Upper lobe of left lung (tissue), 6 donors: Measurements from ENCODE around the gene RNF7. TPM values are rescaled to one million over a fixed set of nuclear protein-coding genes. Genes with fewer than 3 reads are reported as not detected.
A peak's percentile ranks its signal among the peaks of the same experiment; 100 is the strongest.

Experiments used
- ATAC-seq, 2 donors: fragments of 200-7000 bp; cut with Tn5 transposase; one replicate each; pipeline ENCODE4 v1.9.1; 2022; ENCODE audit warnings: mild to moderate bottlenecking in 2 of 2, moderate library complexity in 2 of 2; ENCODE audit not compliant: low FRiP score in 2 of 2
- DNase-seq, 2 donors: peaks; one replicate each; pipeline ENCODE4 v3.0.0-alpha.2; 2019 to 2020
- H3K27ac ChIP-seq, 4 donors: fragments of 200-600 bp; sonication (generic); one replicate each; pipeline ENCODE4 v1.5.1; 2016 to 2019
- H3K27me3 ChIP-seq, 4 donors: fragments of 200-600 bp; sonication (generic); one replicate each; pipeline ENCODE4 v1.5.1; 2017 to 2019
- H3K36me3 ChIP-seq, 4 donors: fragments of 200-600 bp; sonication (generic); one replicate each; pipeline ENCODE4 v1.5.1; 2016 to 2019
- H3K4me1 ChIP-seq, 4 donors: fragments of 200-600 bp; sonication (generic); one replicate each; pipeline ENCODE4 v1.5.1; 2018 to 2019
- H3K4me3 ChIP-seq, 4 donors: fragments of 200-600 bp; sonication (generic); one replicate each; pipeline ENCODE4 v1.5.1; 2017 to 2019; ENCODE audit warnings: mild to moderate bottlenecking in 2 of 4, moderate library complexity in 1 of 4
- H3K9me3 ChIP-seq, 4 donors: fragments of 200-600 bp; sonication (generic); one replicate each; pipeline ENCODE4 v1.5.1; 2018 to 2019
- EP300 ChIP-seq, 4 donors: sonication (generic); formaldehyde crosslinking; IDR thresholded peaks; one replicate each; pipeline ENCODE4 v1.5.1; 2017; ENCODE audit warnings: antibody characterized with exemption in 4 of 4, control low read depth in 2 of 4
- POLR2A ChIP-seq, 4 donors: fragments of 450-650 bp; IDR thresholded peaks; one replicate each; pipeline ENCODE4 v1.5.1; 2016 to 2017; ENCODE audit warnings: antibody characterized with exemption in 4 of 4, mild to moderate bottlenecking in 2 of 4
- POLR2AphosphoS5 ChIP-seq, 2 donors: sonication (generic); formaldehyde crosslinking; IDR thresholded peaks; one replicate each; pipeline ENCODE4 v1.5.1; 2017; ENCODE audit warnings: antibody characterized with exemption in 2 of 2
- WGBS, 2 donors: methylation state at CpG; one replicate each; pipeline ENCODE4 v1.1.5; 2017 to 2018; 5-methylcytosine and 5-hydroxymethylcytosine counted together
- total RNA-seq, 6 donors: library from RNA; depleted of rRNA in 4 of 6; stranded (reverse); fragments of >200 nt in 4 of 6; gene quantifications; one replicate each; pipeline versions ENCODE4 v1.1.0 to v1.2.1, GENCODE V29; 2016 to 2021
- TF ChIP-seq, protein P1 (sequence below), 6 experiments: fragments of 450-650 bp in 4 of 6; fragments of 200-600 bp in 2 of 6; sonication (generic) in 2 of 6; IDR thresholded peaks; one replicate each; pipeline ENCODE4 v1.5.1; 2016 to 2019; ENCODE audit warnings: antibody characterized with exemption in 6 of 6
- donor health status: DM: no; HTN: no; CAD: no; lungs with moderate emphysema.
- donor health status: DM: no; HTN: yes; CAD: no; lungs with severe emphysema.

The RNF7 gene
- total RNA-seq, 6 donors from 2014 or later, result 9.4 to 76.3 (median 49.0) TPM

DNA sequence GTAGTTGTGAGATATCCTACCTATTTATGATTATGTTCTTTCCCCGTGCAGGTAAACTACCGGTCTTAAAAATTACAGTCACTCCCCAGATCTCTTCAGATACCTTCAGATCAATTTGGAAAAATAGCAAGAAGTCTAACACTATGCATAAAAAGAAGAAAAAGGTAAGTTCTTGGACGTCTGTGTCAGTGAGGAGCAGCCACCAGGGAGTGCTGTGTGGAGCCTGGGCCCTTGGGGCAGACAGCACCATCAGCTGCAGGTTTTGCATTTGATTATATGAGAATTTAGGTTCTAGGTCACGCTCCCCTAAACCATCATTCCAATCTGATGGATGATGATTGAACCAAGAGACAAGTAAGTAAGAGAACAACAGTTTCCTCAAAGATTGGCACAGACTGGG lies 8.9 kb upstream of the RNF7 start:
- 86 to 90% methylated on average over 4 of the region's 4 CpGs for whole genome bisulfite sequencing, 2 donors
- Histone ChIP-seq H3K27ac (no peak overlapping the region), H3K4me1 (no peaks in the 10 kb centered on the region), H3K4me3 (no peak overlapping the region), H3K27me3 (no peaks in the 10 kb centered on the region), H3K36me3 (no peaks in the 10 kb centered on the region), H3K9me3 (no peaks in the 10 kb centered on the region)
- no peak for DNase-seq
- TF ChIP-seq, protein P1, sequence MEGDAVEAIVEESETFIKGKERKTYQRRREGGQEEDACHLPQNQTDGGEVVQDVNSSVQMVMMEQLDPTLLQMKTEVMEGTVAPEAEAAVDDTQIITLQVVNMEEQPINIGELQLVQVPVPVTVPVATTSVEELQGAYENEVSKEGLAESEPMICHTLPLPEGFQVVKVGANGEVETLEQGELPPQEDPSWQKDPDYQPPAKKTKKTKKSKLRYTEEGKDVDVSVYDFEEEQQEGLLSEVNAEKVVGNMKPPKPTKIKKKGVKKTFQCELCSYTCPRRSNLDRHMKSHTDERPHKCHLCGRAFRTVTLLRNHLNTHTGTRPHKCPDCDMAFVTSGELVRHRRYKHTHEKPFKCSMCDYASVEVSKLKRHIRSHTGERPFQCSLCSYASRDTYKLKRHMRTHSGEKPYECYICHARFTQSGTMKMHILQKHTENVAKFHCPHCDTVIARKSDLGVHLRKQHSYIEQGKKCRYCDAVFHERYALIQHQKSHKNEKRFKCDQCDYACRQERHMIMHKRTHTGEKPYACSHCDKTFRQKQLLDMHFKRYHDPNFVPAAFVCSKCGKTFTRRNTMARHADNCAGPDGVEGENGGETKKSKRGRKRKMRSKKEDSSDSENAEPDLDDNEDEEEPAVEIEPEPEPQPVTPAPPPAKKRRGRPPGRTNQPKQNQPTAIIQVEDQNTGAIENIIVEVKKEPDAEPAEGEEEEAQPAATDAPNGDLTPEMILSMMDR (IDR thresholded peaks at IDR 0.05), result no peak
- TF ChIP-seq POLR2AphosphoS5 (IDR thresholded peaks at IDR 0.05) (no peak), POLR2A (IDR thresholded peaks at IDR 0.05) (no peak), EP300 (IDR thresholded peaks at IDR 0.05) (no peak)
- no peak for ATAC-seq

DNA sequence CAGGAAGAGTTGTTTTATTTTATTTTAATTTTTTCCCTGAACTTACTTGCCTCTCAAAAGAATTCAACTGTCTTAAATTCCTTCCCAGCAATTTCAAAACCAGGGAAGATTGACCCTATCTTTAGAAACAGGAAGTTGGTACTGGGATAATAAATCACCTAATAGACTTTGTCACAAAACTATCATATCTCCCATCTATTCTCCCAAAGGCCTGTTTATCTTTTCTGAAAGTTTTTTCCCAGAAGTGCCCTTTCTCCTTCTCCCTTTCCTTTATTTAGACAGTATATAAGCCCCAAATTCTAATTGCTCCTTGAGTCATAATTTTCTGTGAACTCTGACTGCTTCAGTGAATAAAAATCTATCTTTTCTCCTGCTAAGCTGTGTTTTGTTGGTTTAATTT lies 2.9 kb upstream of the RNF7 start:
- Histone ChIP-seq H3K4me3 (no peak overlapping the region), H3K9me3 (no peaks in the 10 kb centered on the region), H3K27ac (no peak overlapping the region), H3K36me3 (no peaks in the 10 kb centered on the region), H3K27me3 (no peaks in the 10 kb centered on the region), H3K4me1 (peaks cover 8 to 16% (median 10%) of the 10 kb centered on the region in 4 donors)
- ATAC-seq (no peak), DNase-seq (no peak)
- TF ChIP-seq POLR2A (IDR thresholded peaks at IDR 0.05) (no peak), POLR2AphosphoS5 (IDR thresholded peaks at IDR 0.05) (no peak), EP300 (IDR thresholded peaks at IDR 0.05) (no peak)
- TF ChIP-seq, protein P1 (IDR thresholded peaks at IDR 0.05), result no peak

DNA sequence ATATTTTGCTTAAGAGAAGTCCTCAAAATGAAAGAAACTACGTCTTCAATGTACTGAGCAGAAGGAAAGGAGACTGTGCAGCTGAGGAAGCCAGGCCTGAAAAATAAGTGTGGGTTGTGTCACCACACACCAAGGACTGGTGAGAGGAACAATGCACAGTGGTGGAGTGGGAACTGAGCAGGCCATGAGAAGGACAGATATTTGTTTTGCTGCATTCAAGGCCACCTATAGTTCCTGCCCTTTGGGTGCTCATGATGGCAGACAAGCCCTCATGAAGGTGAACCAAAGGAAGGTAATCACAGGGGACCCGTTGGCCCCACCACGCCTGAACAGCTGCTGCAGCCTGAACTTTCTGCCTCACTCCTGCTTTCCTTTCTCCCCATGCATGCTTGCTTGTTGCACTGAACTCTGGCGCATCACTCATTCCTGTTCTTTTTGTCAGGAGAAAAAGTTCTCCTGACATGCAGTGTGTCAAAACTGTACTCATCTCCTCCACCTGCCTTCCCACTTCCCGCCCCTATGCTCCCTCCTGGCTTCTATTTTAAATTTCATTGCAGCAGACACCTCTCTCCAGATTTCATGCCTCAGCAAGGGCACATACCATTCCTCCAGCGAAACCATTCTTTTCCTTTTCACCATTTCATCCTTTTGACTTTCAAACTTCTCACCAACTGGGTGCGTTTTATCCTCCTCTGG lies 2.2 kb upstream of the RNF7 start:
- peaks cover 16 to 23% (median 17%) of the 10 kb centered on the region in 4 donors for H3K4me1 ChIP-seq
- ATAC-seq (no peak), DNase-seq (no peak)
- H3K4me3 ChIP-seq, result no peak overlapping the region
- H3K27ac ChIP-seq, result no peak overlapping the region
- no peaks in the 10 kb centered on the region for H3K9me3 ChIP-seq
- no peaks in the 10 kb centered on the region for H3K36me3 ChIP-seq
- H3K27me3 ChIP-seq, result no peaks in the 10 kb centered on the region
- WGBS, 2 donors, result 92% methylated on average over 7 of the region's 7 CpGs
- TF ChIP-seq EP300 (IDR thresholded peaks at IDR 0.05) (no peak), POLR2AphosphoS5 (IDR thresholded peaks at IDR 0.05) (no peak), POLR2A (IDR thresholded peaks at IDR 0.05) (no peak)
- TF ChIP-seq, protein P1 (IDR thresholded peaks at IDR 0.05), result no peak

DNA sequence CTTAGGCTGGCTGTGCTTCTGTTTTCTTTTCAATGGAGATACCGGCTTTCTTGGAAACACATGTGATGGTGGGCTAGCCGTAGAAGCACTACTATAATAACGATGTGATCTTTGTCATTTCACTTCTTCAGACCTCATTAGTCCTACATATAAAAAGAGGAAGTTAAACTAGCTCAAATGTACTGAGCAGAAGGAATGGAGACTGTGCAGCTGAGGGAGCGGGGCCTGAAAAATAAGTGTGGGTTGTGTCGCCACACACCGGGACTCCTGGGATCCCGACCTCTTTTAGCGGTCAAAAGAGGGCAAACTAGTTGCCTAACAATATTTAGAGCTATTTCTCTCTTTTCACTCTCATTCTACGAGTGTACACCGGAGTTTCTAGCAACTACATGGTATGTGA lies 1.0 kb upstream of the RNF7 start:
- Histone ChIP-seq H3K27ac (peak overlapping the region in 2 of 4 donors; percentile 8 to 95), H3K9me3 (no peaks in the 10 kb centered on the region), H3K4me3 (no peak overlapping the region), H3K27me3 (no peaks in the 10 kb centered on the region), H3K36me3 (no peaks in the 10 kb centered on the region), H3K4me1 (peaks cover 18 to 33% (median 23%) of the 10 kb centered on the region in 4 donors)
- peak in 1 of 2 donors; percentile 36 for DNase-seq
- 65 to 89% methylated on average over 10 of the region's 10 CpGs for WGBS, 2 donors
- no peak for TF ChIP-seq POLR2A (IDR thresholded peaks at IDR 0.05)
- no peak for TF ChIP-seq EP300 (IDR thresholded peaks at IDR 0.05)
- no peak for TF ChIP-seq POLR2AphosphoS5 (IDR thresholded peaks at IDR 0.05)
- TF ChIP-seq, protein P1 (IDR thresholded peaks at IDR 0.05), result no peak
- no peak for ATAC-seq

DNA sequence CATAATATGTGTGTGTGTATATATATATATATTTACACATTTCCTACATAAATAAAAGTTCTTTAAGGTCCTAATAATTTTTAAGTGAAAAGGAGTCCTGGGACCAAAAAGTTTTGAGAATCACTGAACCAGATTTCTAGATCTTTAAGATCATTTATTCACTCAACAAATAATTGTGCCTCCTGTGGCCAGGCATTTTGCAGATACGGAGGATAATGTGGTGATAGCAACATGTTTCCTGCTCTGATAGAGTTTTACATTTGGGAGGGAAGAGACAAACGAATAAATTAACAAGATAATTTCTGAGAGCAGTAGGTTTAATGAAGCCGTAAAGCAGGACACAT lies 448 bp upstream of the RNF7 start:
- Histone ChIP-seq H3K4me1 (peaks cover 22 to 33% (median 25%) of the 10 kb centered on the region in 4 donors), H3K27me3 (no peaks in the 10 kb centered on the region), H3K27ac (peak overlapping the region; percentile 90 to 96 (median 94)), H3K4me3 (peak overlapping the region in 3 of 4 donors; percentile 70 to 90 (median 83)), H3K9me3 (no peaks in the 10 kb centered on the region), H3K36me3 (no peaks in the 10 kb centered on the region)
- DNase-seq, result no peak
- WGBS, 2 donors, result 0% methylated on average over 3 of the region's 3 CpGs
- ATAC-seq, result no peak
- no peak for TF ChIP-seq POLR2AphosphoS5 (IDR thresholded peaks at IDR 0.05)
- TF ChIP-seq, protein P1 (IDR thresholded peaks at IDR 0.05), result no peak
- TF ChIP-seq POLR2A (IDR thresholded peaks at IDR 0.05), result no peak
- TF ChIP-seq EP300 (IDR thresholded peaks at IDR 0.05), result no peak
